H9 (cell line): ENCODE measurements around the gene CCN5. TPM values are rescaled to one million over a fixed set of nuclear protein-coding genes. Genes with fewer than 3 reads are reported as not detected.

Source experiments
- DNase-seq: peaks from one replicate; pipeline ENCODE4 v3.0.0-alpha.2; 2017
- H2AFZ ChIP-seq: one replicate; pipeline ENCODE4 v1.6.1; 2013; ENCODE audit warnings: mild to moderate bottlenecking, low read length, control low read depth, moderate library complexity
- H2AK5ac ChIP-seq: 2 replicates; pipeline ENCODE4 v1.6.1; 2013; ENCODE audit warnings: low read length, control low read depth, mixed read lengths; ENCODE audit not compliant: insufficient read length
- H2BK120ac ChIP-seq: one replicate; pipeline ENCODE4 v1.6.1; 2013; ENCODE audit warnings: low read depth, mild to moderate bottlenecking, low read length, control low read depth, inconsistent platforms; ENCODE audit not compliant: poor library complexity, severe bottlenecking
- H2BK12ac ChIP-seq: 2 replicates; pipeline ENCODE4 v1.6.1; 2013; ENCODE audit warnings: low read length, control low read depth, mixed read lengths, low read depth; ENCODE audit not compliant: insufficient read length
- H2BK15ac ChIP-seq: 2 replicates; pipeline ENCODE4 v1.6.1; 2013; ENCODE audit warnings: low read depth, low read length, control low read depth
- H2BK20ac ChIP-seq: one replicate; pipeline ENCODE4 v1.6.1; 2013; ENCODE audit warnings: low read depth, mild to moderate bottlenecking, low read length, control low read depth, inconsistent platforms; ENCODE audit not compliant: poor library complexity, severe bottlenecking
- H2BK5ac ChIP-seq: 2 replicates; pipeline ENCODE4 v1.6.1; 2013; ENCODE audit warnings: low read length, control low read depth, mixed read lengths; ENCODE audit not compliant: insufficient read length
- H3K14ac ChIP-seq: 2 replicates; pipeline ENCODE4 v1.6.1; 2013; ENCODE audit warnings: low read length, control low read depth; ENCODE audit not compliant: insufficient read depth
- H3K18ac ChIP-seq: 2 replicates; pipeline ENCODE4 v1.6.1; 2013; ENCODE audit warnings: low read depth, mild to moderate bottlenecking, mixed read lengths, low read length, control low read depth; ENCODE audit not compliant: insufficient read length
- H3K23ac ChIP-seq: 2 replicates; pipeline ENCODE4 v1.6.1; 2013; ENCODE audit warnings: low read length, control low read depth, mixed read lengths, low read depth; ENCODE audit not compliant: insufficient read length
- H3K23me2 ChIP-seq: 2 replicates; pipeline ENCODE4 v1.6.1; 2013; ENCODE audit warnings: low read depth, mild to moderate bottlenecking, mixed read lengths, low read length, control low read depth; ENCODE audit not compliant: insufficient read length, poor library complexity, severe bottlenecking
- H3K27ac ChIP-seq: 2 replicates; pipeline ENCODE4 v1.5.1; 2013; ENCODE audit warnings: low read length, control low read depth, mixed read lengths, low read depth; ENCODE audit not compliant: insufficient read length
- H3K27me3 ChIP-seq: 2 replicates; pipeline ENCODE4 v1.6.1; 2013; ENCODE audit warnings: low read length, control low read depth, inconsistent platforms; ENCODE audit not compliant: insufficient read depth
- H3K4ac ChIP-seq: 2 replicates; pipeline ENCODE4 v1.6.1; 2013; ENCODE audit warnings: low read depth, mild to moderate bottlenecking, control low read depth, inconsistent platforms, low read length, moderate library complexity
- H3K4me1 ChIP-seq: 2 replicates; pipeline ENCODE4 v1.6.1; 2013; ENCODE audit warnings: low read length, control low read depth, inconsistent platforms; ENCODE audit not compliant: insufficient read depth
- H3K4me2 ChIP-seq: 2 replicates; pipeline ENCODE4 v1.6.1; 2013; ENCODE audit warnings: low read length, control low read depth, mixed read lengths; ENCODE audit not compliant: insufficient read length, insufficient read depth
- H3K56ac ChIP-seq: 2 replicates; pipeline ENCODE4 v1.6.1; 2013; ENCODE audit warnings: low read depth, mild to moderate bottlenecking, mixed read lengths, low read length, control low read depth; ENCODE audit not compliant: insufficient read length
- H3K79me1 ChIP-seq: 2 replicates; pipeline ENCODE4 v1.6.1; 2013; ENCODE audit warnings: low read depth, mild to moderate bottlenecking, moderate library complexity, low read length, control low read depth, inconsistent platforms; ENCODE audit not compliant: insufficient read depth, poor library complexity, severe bottlenecking
- H3K79me2 ChIP-seq: 2 replicates; pipeline ENCODE4 v1.6.1; 2013; ENCODE audit warnings: low read length, control low read depth, inconsistent platforms; ENCODE audit not compliant: insufficient read depth
- H3K9ac ChIP-seq: 2 replicates; pipeline ENCODE4 v1.6.1; 2013; ENCODE audit warnings: low read length, control low read depth, mixed read lengths; ENCODE audit not compliant: insufficient read length; ENCODE audit errors: extremely low read depth
- H3K9me3 ChIP-seq: one replicate; pipeline ENCODE4 v1.6.1; 2013; ENCODE audit warnings: low read depth, low read length, inconsistent platforms; ENCODE audit not compliant: control insufficient read depth
- H3T11ph ChIP-seq: one replicate; pipeline ENCODE4 v1.6.1; 2013; ENCODE audit warnings: mild to moderate bottlenecking, low read length, control low read depth, inconsistent platforms
- H4K20me1 ChIP-seq: one replicate; pipeline ENCODE4 v1.6.1; 2013; ENCODE audit not compliant: control insufficient read depth, insufficient read length, insufficient read depth
- H4K5ac ChIP-seq: 2 replicates; pipeline ENCODE4 v1.6.1; 2013; ENCODE audit warnings: low read depth, mild to moderate bottlenecking, mixed read lengths, low read length, control low read depth; ENCODE audit not compliant: insufficient read length
- H4K8ac ChIP-seq: replicated peaks from 2 replicates; pipeline ENCODE4 v1.6.1; 2013; ENCODE audit warnings: low read length, control low read depth, mixed read lengths, low read depth; ENCODE audit not compliant: insufficient read length
- H4K91ac ChIP-seq: 2 replicates; pipeline ENCODE4 v1.6.1; 2013; ENCODE audit warnings: low read depth, mild to moderate bottlenecking, moderate library complexity, mixed read lengths, low read length, control low read depth; ENCODE audit not compliant: insufficient read length
- H3K27ac Mint-ChIP-seq, 3 experiments: 2 replicates in 2 of 3; 3 replicates in 1 of 3; pipeline ENCODE4 v1.8.0; 2020 to 2021; ENCODE audit warnings: mixed read lengths in 3 of 3, mild to moderate bottlenecking in 1 of 3, moderate library complexity in 1 of 3
- H3K27me3 Mint-ChIP-seq: 2 replicates; pipeline ENCODE4 v1.8.0; 2021; ENCODE audit warnings: low read depth, mild to moderate bottlenecking, moderate library complexity, mixed read lengths
- H3K36me3 Mint-ChIP-seq, 3 experiments: 2 replicates in 2 of 3; 3 replicates in 1 of 3; pipeline ENCODE4 v1.8.0; 2020 to 2021; ENCODE audit warnings: low read depth in 3 of 3, mixed read lengths in 3 of 3; ENCODE audit not compliant: insufficient read depth in 1 of 3
- H3K4me1 Mint-ChIP-seq, 2 experiments: 2 replicates each; pipeline ENCODE4 v1.8.0; 2020; ENCODE audit warnings: mixed read lengths in 2 of 2
- H3K4me3 Mint-ChIP-seq, 2 experiments: 2 replicates in 1 of 2; 3 replicates in 1 of 2; pipeline ENCODE4 v1.8.0; 2020 to 2021; ENCODE audit warnings: mild to moderate bottlenecking in 2 of 2, mixed read lengths in 2 of 2, moderate library complexity in 1 of 2
- H3K9me3 Mint-ChIP-seq, 2 experiments: 2 replicates in 1 of 2; 3 replicates in 1 of 2; pipeline ENCODE4 v1.8.0; 2020; ENCODE audit warnings: mild to moderate bottlenecking in 2 of 2, mixed read lengths in 2 of 2, moderate library complexity in 1 of 2
- CTCF ChIP-seq: fragments of 200-600 bp; sonication (generic); conservative IDR thresholded peaks from 3 replicates; pipeline ENCODE4 v1.8.0; 2021; ENCODE audit warnings: antibody characterized with exemption, mild to moderate bottlenecking
- WGBS: extraction: QIAGEN DNeasy Blood & Tissue Kit; methylation state at CpG from one replicate; pipeline ENCODE4 v1.1.7; 2013; ENCODE audit warnings: missing lambda C conversion rate, low lambda C conversion rate, mixed read lengths; ENCODE audit not compliant: insufficient read length; ENCODE audit errors: extremely low coverage; 5-methylcytosine and 5-hydroxymethylcytosine counted together
- total RNA-seq: library from RNA; stranded (reverse); gene quantifications from 2 replicates; pipeline ENCODE4 v1.2.1, GENCODE V29; 2021

CCN5 gene
- total RNA-seq, 1 experiment from 2014 or later = not detected

GRCh38 chr20:44772636-44773035 is 57.5 kb downstream of the CCN5 start:
- Histone ChIP-seq H3K79me2 (no peaks in the 10 kb centered on the region), H2BK120ac (no peak overlapping the region), H3K27me3 (no peaks in the 10 kb centered on the region), H3K18ac (no peak overlapping the region), H3K14ac (peak overlapping the region; percentile 41; the same call in 1 of the 2 replicates), H2BK12ac (no peak overlapping the region), H3K27ac (no peak overlapping the region), H3K79me1 (no peaks in the 10 kb centered on the region), H3T11ph (no peak overlapping the region), H3K23me2 (no peaks in the 10 kb centered on the region), H4K5ac (no peak overlapping the region), H2BK20ac (no peak overlapping the region), H3K4ac (no peak overlapping the region), H3K56ac (no peak overlapping the region), H3K9ac (no peak overlapping the region), H2BK15ac (no peak overlapping the region), H2AK5ac (no peak overlapping the region), H3K4me1 (0 out of 2 replicates have a peak, but pooled peaks cover 2% of the 10 kb centered on the region), H4K91ac (no peak overlapping the region), H4K8ac (no peak overlapping the region), H2AFZ (no peak overlapping the region), H3K4me2 (no peak overlapping the region), H4K20me1 (no peaks in the 10 kb centered on the region), H3K23ac (no peak overlapping the region), H2BK5ac (no peak overlapping the region), H3K9me3 (no peaks in the 10 kb centered on the region)
- Mint-ChIP-seq H3K27ac (no peak overlapping the region), H3K36me3 (peaks cover 0 to 7% (median 0%) of the 10 kb centered on the region in 3 experiments; a peak in 2 of 7 replicates), H3K4me1 (peaks cover 5 to 8% of the 10 kb centered on the region in 2 experiments; a peak in 3 of 4 replicates), H3K27me3 (peaks cover 1% of the 10 kb centered on the region; the same call in 1 of the 2 replicates), H3K9me3 (no peaks in the 10 kb centered on the region), H3K4me3 (no peak overlapping the region)
- no CpG with 5 or more reads among the region's 8 CpGs for WGBS
- no peak for TF ChIP-seq CTCF
- no peak for DNase-seq
